CD4-positive, alpha-beta T cell treated with Interferon alpha-2 for 1 hour (primary cell): ENCODE results near the gene SLC35G2.
"Not testable (repeated sequence)": the region's sequence is repeated elsewhere in the genome, so short reads cannot be mapped to it uniquely, and the experiment has no call there.

Experiments used
- DNase-seq, 2 donors: peaks; one replicate each; pipeline ENCODE4 v3.0.0-alpha.2; 2020 to 2022

The SLC35G2 gene

GRCh38 chr3:136891934-136892855, 73.3 kb downstream of the SLC35G2 start:
- DNase-seq = no peak

GRCh38 chr3:136893848-136894443, 75.0 kb downstream of the SLC35G2 start:
- DNase-seq = no peak

- DNase-seq = not testable (repeated sequence)
Measured at GRCh38 chr3:136897171-136897570, 78.2 kb downstream of the SLC35G2 start.

- no peak for DNase-seq
Measured at GRCh38 chr3:136898549-136898948, 79.6 kb downstream of the SLC35G2 start.

GRCh38 chr3:136898954-136899353, 80.0 kb downstream of the SLC35G2 start:
- no peak for DNase-seq

- DNase-seq = no peak
Measured at GRCh38 chr3:136899622-136900158, 80.8 kb downstream of the SLC35G2 start.

GRCh38 chr3:136900694-136901093, 81.8 kb downstream of the SLC35G2 start:
- not testable (repeated sequence) for DNase-seq

GRCh38 chr3:136901391-136901790, 82.5 kb downstream of the SLC35G2 start:
- no peak for DNase-seq

GRCh38 chr3:136902530-136902929, 83.6 kb downstream of the SLC35G2 start:
- not testable (repeated sequence) for DNase-seq

- DNase-seq = no peak
Measured at GRCh38 chr3:136903899-136904298, 85.0 kb downstream of the SLC35G2 start.

- DNase-seq = no peak
Measured at GRCh38 chr3:136904746-136905145, 85.8 kb downstream of the SLC35G2 start.
